Immature natural killer cell (primary cell): ENCODE data around the gene PODXL2. TPM values are rescaled to one million over a fixed set of nuclear protein-coding genes. Genes with fewer than 3 reads are reported as not detected.
"Not testable (repeated sequence)": the region's sequence is repeated elsewhere in the genome, so short reads cannot be mapped to it uniquely, and the experiment has no call there.

Experiments
- DNase-seq, 3 donors: peaks; one replicate each; pipeline ENCODE4 v3.0.0; 2022; ENCODE audit warnings: mixed read lengths in 1 of 3
- H3K27ac Mint-ChIP-seq, 6 donors: one replicate each; pipeline ENCODE4 v1.8.0; 2020; ENCODE audit warnings: mixed read lengths in 6 of 6, mild to moderate bottlenecking in 5 of 6, inconsistent platforms in 4 of 6, moderate library complexity in 3 of 6
- H3K27me3 Mint-ChIP-seq, 3 donors: one replicate each; pipeline ENCODE4 v1.8.0; 2020 to 2021; ENCODE audit warnings: low read depth in 3 of 3, mild to moderate bottlenecking in 3 of 3, mixed read lengths in 3 of 3, moderate library complexity in 3 of 3, inconsistent platforms in 1 of 3
- H3K36me3 Mint-ChIP-seq, 3 donors: one replicate each; pipeline ENCODE4 v1.8.0; 2020; ENCODE audit warnings: mixed read lengths in 3 of 3, inconsistent platforms in 2 of 3, mild to moderate bottlenecking in 2 of 3
- H3K4me1 Mint-ChIP-seq, 2 donors: one replicate each; pipeline ENCODE4 v1.8.0; 2020; ENCODE audit warnings: inconsistent platforms in 2 of 2, mild to moderate bottlenecking in 2 of 2, mixed read lengths in 2 of 2, moderate library complexity in 1 of 2
- H3K4me3 Mint-ChIP-seq, 5 donors: one replicate each; pipeline ENCODE4 v1.8.0; 2020; ENCODE audit warnings: mild to moderate bottlenecking in 5 of 5, mixed read lengths in 5 of 5, inconsistent platforms in 3 of 5, moderate library complexity in 3 of 5
- H3K9me3 Mint-ChIP-seq, 6 donors: one replicate each; pipeline ENCODE4 v1.8.0; 2020; ENCODE audit warnings: mild to moderate bottlenecking in 6 of 6, mixed read lengths in 6 of 6, inconsistent platforms in 4 of 6, moderate library complexity in 3 of 6
- polyA plus RNA-seq, 3 donors: library from polyadenylated mRNA; unstranded; fragments of 300-500 nt; fragmentation: Illumina TruSeq; gene quantifications; one replicate each; pipeline ENCODE4 v1.2.3, GENCODE V29; 2021

PODXL2 gene
- polyA plus RNA-seq, 3 donors from 2014 or later: 1.9 to 4.9 (median 3.2) TPM

- not testable (repeated sequence) for H3K4me3 Mint-ChIP-seq, DNase-seq, H3K9me3 Mint-ChIP-seq, H3K4me1 Mint-ChIP-seq, H3K27ac Mint-ChIP-seq, H3K27me3 Mint-ChIP-seq, H3K36me3 Mint-ChIP-seq
Observed at GRCh38 chr3:127704840-127705239, 75.9 kb downstream of the PODXL2 start.

- Mint-ChIP-seq H3K9me3 (no peaks in the 10 kb centered on the region), H3K27me3 (no peaks in the 10 kb centered on the region), H3K36me3 (no peaks in the 10 kb centered on the region), H3K4me3 (no peak overlapping the region), H3K4me1 (no peaks in the 10 kb centered on the region), H3K27ac (no peak overlapping the region)
- DNase-seq: no peak
Observed at GRCh38 chr3:127706312-127706711, 77.3 kb downstream of the PODXL2 start.

- Mint-ChIP-seq H3K27ac (no peak overlapping the region), H3K9me3 (no peaks in the 10 kb centered on the region), H3K4me3 (no peak overlapping the region), H3K27me3 (no peaks in the 10 kb centered on the region), H3K4me1 (no peaks in the 10 kb centered on the region), H3K36me3 (no peaks in the 10 kb centered on the region)
- no peak for DNase-seq
Observed at GRCh38 chr3:127706785-127707351, 77.9 kb downstream of the PODXL2 start.

- H3K9me3 Mint-ChIP-seq: no peaks in the 10 kb centered on the region
- H3K27ac Mint-ChIP-seq: no peak overlapping the region
- H3K4me3 Mint-ChIP-seq: no peak overlapping the region
- no peaks in the 10 kb centered on the region for H3K36me3 Mint-ChIP-seq
- no peak for DNase-seq
- no peaks in the 10 kb centered on the region for H3K4me1 Mint-ChIP-seq
- H3K27me3 Mint-ChIP-seq: no peaks in the 10 kb centered on the region
Observed at GRCh38 chr3:127707851-127708411, 78.9 kb downstream of the PODXL2 start.

GRCh38 chr3:127708837-127709236 lies 79.9 kb downstream of the PODXL2 start:
- H3K27me3 Mint-ChIP-seq: no peaks in the 10 kb centered on the region
- H3K27ac Mint-ChIP-seq: no peak overlapping the region
- H3K4me3 Mint-ChIP-seq: no peak overlapping the region
- no peaks in the 10 kb centered on the region for H3K4me1 Mint-ChIP-seq
- no peaks in the 10 kb centered on the region for H3K9me3 Mint-ChIP-seq
- DNase-seq: no peak
- no peaks in the 10 kb centered on the region for H3K36me3 Mint-ChIP-seq

- no peak for DNase-seq
- no peaks in the 10 kb centered on the region for H3K4me1 Mint-ChIP-seq
- no peak overlapping the region for H3K27ac Mint-ChIP-seq
- no peaks in the 10 kb centered on the region for H3K36me3 Mint-ChIP-seq
- no peaks in the 10 kb centered on the region for H3K27me3 Mint-ChIP-seq
- H3K4me3 Mint-ChIP-seq: no peak overlapping the region
- H3K9me3 Mint-ChIP-seq: no peaks in the 10 kb centered on the region
Observed at GRCh38 chr3:127709320-127710060, 80.5 kb downstream of the PODXL2 start.

GRCh38 chr3:127710155-127710941 lies 81.4 kb downstream of the PODXL2 start:
- no peaks in the 10 kb centered on the region for H3K4me1 Mint-ChIP-seq
- H3K9me3 Mint-ChIP-seq: no peaks in the 10 kb centered on the region
- peaks cover 0 to under 1% (median 0%) of the 10 kb centered on the region in 3 donors for H3K27me3 Mint-ChIP-seq
- DNase-seq: no peak
- no peak overlapping the region for H3K27ac Mint-ChIP-seq
- H3K36me3 Mint-ChIP-seq: no peaks in the 10 kb centered on the region
- no peak overlapping the region for H3K4me3 Mint-ChIP-seq

- no peaks in the 10 kb centered on the region for H3K36me3 Mint-ChIP-seq
- H3K27me3 Mint-ChIP-seq: peaks cover 0 to 2% (median 0%) of the 10 kb centered on the region in 3 donors
- no peak overlapping the region for H3K4me3 Mint-ChIP-seq
- DNase-seq: no peak
- no peaks in the 10 kb centered on the region for H3K9me3 Mint-ChIP-seq
- no peaks in the 10 kb centered on the region for H3K4me1 Mint-ChIP-seq
- H3K27ac Mint-ChIP-seq: no peak overlapping the region
Observed at GRCh38 chr3:127711021-127711695, 82.2 kb downstream of the PODXL2 start.

- H3K27ac Mint-ChIP-seq: no peak overlapping the region
- DNase-seq: no peak
- H3K9me3 Mint-ChIP-seq: no peaks in the 10 kb centered on the region
- H3K4me1 Mint-ChIP-seq: no peaks in the 10 kb centered on the region
- no peak overlapping the region for H3K4me3 Mint-ChIP-seq
- no peaks in the 10 kb centered on the region for H3K36me3 Mint-ChIP-seq
- peaks cover 0 to 2% (median 0%) of the 10 kb centered on the region in 3 donors for H3K27me3 Mint-ChIP-seq
Observed at GRCh38 chr3:127711896-127712295, 82.9 kb downstream of the PODXL2 start.

GRCh38 chr3:127712461-127712860 lies 83.5 kb downstream of the PODXL2 start:
- H3K4me1 Mint-ChIP-seq: no peaks in the 10 kb centered on the region
- no peaks in the 10 kb centered on the region for H3K36me3 Mint-ChIP-seq
- H3K27ac Mint-ChIP-seq: no peak overlapping the region
- H3K9me3 Mint-ChIP-seq: no peaks in the 10 kb centered on the region
- peaks cover 0 to 2% (median 0%) of the 10 kb centered on the region in 3 donors for H3K27me3 Mint-ChIP-seq
- no peak overlapping the region for H3K4me3 Mint-ChIP-seq
- no peak for DNase-seq

GRCh38 chr3:127712881-127713771 lies 84.1 kb downstream of the PODXL2 start:
- H3K4me3 Mint-ChIP-seq: no peak overlapping the region
- peaks cover 0 to 2% (median 0%) of the 10 kb centered on the region in 3 donors for H3K27me3 Mint-ChIP-seq
- no peak for DNase-seq
- H3K4me1 Mint-ChIP-seq: no peaks in the 10 kb centered on the region
- no peak overlapping the region for H3K27ac Mint-ChIP-seq
- no peaks in the 10 kb centered on the region for H3K9me3 Mint-ChIP-seq
- H3K36me3 Mint-ChIP-seq: no peaks in the 10 kb centered on the region

- Mint-ChIP-seq H3K36me3 (no peaks in the 10 kb centered on the region), H3K4me1 (no peaks in the 10 kb centered on the region), H3K27ac (no peak overlapping the region), H3K9me3 (no peaks in the 10 kb centered on the region), H3K27me3 (peaks cover 0 to 2% (median 0%) of the 10 kb centered on the region in 3 donors), H3K4me3 (no peak overlapping the region)
- DNase-seq: no peak
Observed at GRCh38 chr3:127714125-127714571, 85.2 kb downstream of the PODXL2 start.

GRCh38 chr3:127714866-127715265 lies 85.9 kb downstream of the PODXL2 start:
- Mint-ChIP-seq H3K9me3 (no peaks in the 10 kb centered on the region), H3K4me1 (no peaks in the 10 kb centered on the region), H3K27me3 (peaks cover 0 to 2% (median 0%) of the 10 kb centered on the region in 3 donors), H3K4me3 (no peak overlapping the region), H3K36me3 (no peaks in the 10 kb centered on the region), H3K27ac (no peak overlapping the region)
- no peak for DNase-seq
